ENCODE measurements around the gene NUPR1. TPM values are rescaled to one million over a fixed set of nuclear protein-coding genes. Genes with fewer than 3 reads are reported as not detected.

The NUPR1 gene
- total and polyA plus RNA-seq, 2 experiments from 2014 or later, result 22.3 to 321 TPM

- TF ChIP-seq EZH2phosphoT487 (IDR thresholded peaks at IDR 0.05; ENCODE audit: insufficient read depth, low read depth) (no peak), EZH2 (IDR thresholded peaks at IDR 0.05; ENCODE audit: insufficient read depth, poor library complexity, severe bottlenecking) (no peak)
- in situ Hi-C loops (cut with MboI), result loop anchor here (25.0 kb wide), 1 partner anchor 399 kb away; the partner anchor contains the start of genes CD19 and RABEP2
- no peaks in the 10 kb centered on the region for H3K27me3 ChIP-seq (replicated peaks; ENCODE audit: insufficient read depth)
- peak overlapping the region; percentile 96 for H2AFZ ChIP-seq
- H3K4me3 ChIP-seq, result peak overlapping the region; percentile 81
- H3K9me3 ChIP-seq (ENCODE audit: low read depth), result no peaks in the 10 kb centered on the region
- peaks cover 29% of the 10 kb centered on the region for H3K79me2 ChIP-seq (ENCODE audit: insufficient read depth)
- no peaks in the 10 kb centered on the region; the same call in 1 of the 2 replicates for H4K20me1 ChIP-seq (ENCODE audit: insufficient read depth)
- WGBS, 2 experiments (ENCODE audit: low coverage in 1 of 2, low lambda C conversion rate in 2 of 2, missing lambda C conversion rate in 2 of 2), result 87 to 99% methylated on average over 12 to 13 of the region's 13 CpGs
- H3K9ac ChIP-seq, result peak overlapping the region; percentile 93
- H3F3A ChIP-seq (ENCODE audit: insufficient read depth), result peaks cover 15% of the 10 kb centered on the region; the same call in 1 of the 2 replicates
- peaks cover 40% of the 10 kb centered on the region for H3K4me1 ChIP-seq (ENCODE audit: insufficient read depth)
- H3K9me2 ChIP-seq (ENCODE audit: insufficient read depth), result no peaks in the 10 kb centered on the region
- H3K36me3 ChIP-seq (ENCODE audit: low read depth), result peaks cover 30% of the 10 kb centered on the region; the same call in 1 of the 2 replicates
- no peak for DNase-seq
- H3K4me2 ChIP-seq (ENCODE audit: unreplicated experiment), result peak overlapping the region; percentile 94
- H3K27ac ChIP-seq, result peak overlapping the region; percentile 86
Observed at GRCh38 chr16:28537964-28538732, 626 bp downstream of the NUPR1 start.

- no peak for DNase-seq
- Histone ChIP-seq H3K9me2 (ENCODE audit: insufficient read depth) (no peaks in the 10 kb centered on the region), H2AFZ (no peak overlapping the region), H3K4me3 (peak overlapping the region; percentile 81), H3K79me2 (ENCODE audit: insufficient read depth) (peaks cover 29% of the 10 kb centered on the region), H3K27ac (no peak overlapping the region), H3F3A (ENCODE audit: insufficient read depth) (peaks cover 15% of the 10 kb centered on the region; the same call in 1 of the 2 replicates), H3K4me1 (ENCODE audit: insufficient read depth) (peaks cover 40% of the 10 kb centered on the region), H3K9me3 (ENCODE audit: low read depth) (no peaks in the 10 kb centered on the region), H4K20me1 (ENCODE audit: insufficient read depth) (no peaks in the 10 kb centered on the region; the same call in 1 of the 2 replicates), H3K36me3 (ENCODE audit: low read depth) (peaks cover 30% of the 10 kb centered on the region; the same call in 1 of the 2 replicates), H3K4me2 (ENCODE audit: unreplicated experiment) (peak overlapping the region; percentile 94), H3K27me3 (replicated peaks; ENCODE audit: insufficient read depth) (no peaks in the 10 kb centered on the region), H3K9ac (peak overlapping the region; percentile 0; the same call in 1 of the 2 replicates)
- in situ Hi-C loops (cut with MboI), result loop anchor here (25.0 kb wide), 1 partner anchor 400 kb away; the partner anchor contains the start of genes CD19 and RABEP2
- 98 to 99% methylated on average over 6 of the region's 6 CpGs for WGBS, 2 experiments (ENCODE audit: low coverage in 1 of 2, low lambda C conversion rate in 2 of 2, missing lambda C conversion rate in 2 of 2)
- TF ChIP-seq EZH2phosphoT487 (IDR thresholded peaks at IDR 0.05; ENCODE audit: insufficient read depth, low read depth) (no peak), EZH2 (IDR thresholded peaks at IDR 0.05; ENCODE audit: insufficient read depth, poor library complexity, severe bottlenecking) (no peak)
Observed at GRCh38 chr16:28537076-28537475, 1.7 kb downstream of the NUPR1 start.

GRCh38 chr16:28534542-28535373, 4.0 kb downstream of the NUPR1 start:
- Histone ChIP-seq H3K4me3 (no peak overlapping the region), H3K9me3 (ENCODE audit: low read depth) (no peaks in the 10 kb centered on the region), H2AFZ (no peak overlapping the region), H3K9me2 (ENCODE audit: insufficient read depth) (no peaks in the 10 kb centered on the region), H3K4me2 (ENCODE audit: unreplicated experiment) (no peak overlapping the region), H3K27me3 (replicated peaks; ENCODE audit: insufficient read depth) (no peaks in the 10 kb centered on the region), H3F3A (ENCODE audit: insufficient read depth) (peaks cover 15% of the 10 kb centered on the region; the same call in 1 of the 2 replicates), H3K9ac (no peak overlapping the region), H3K79me2 (ENCODE audit: insufficient read depth) (peaks cover 29% of the 10 kb centered on the region), H4K20me1 (ENCODE audit: insufficient read depth) (no peaks in the 10 kb centered on the region; the same call in 1 of the 2 replicates), H3K4me1 (ENCODE audit: insufficient read depth) (peaks cover 40% of the 10 kb centered on the region), H3K36me3 (ENCODE audit: low read depth) (peaks cover 30% of the 10 kb centered on the region; the same call in 1 of the 2 replicates), H3K27ac (no peak overlapping the region)
- peak; percentile 75 for DNase-seq
- WGBS, 2 experiments (ENCODE audit: low coverage in 1 of 2, low lambda C conversion rate in 2 of 2, missing lambda C conversion rate in 2 of 2), result 23 to 39% methylated on average over 5 of the region's 5 CpGs
- in situ Hi-C loops (cut with MboI), result loop anchor here (25.0 kb wide), 1 partner anchor 403 kb away; the partner anchor contains the start of genes CD19 and RABEP2
- no peak for TF ChIP-seq EZH2phosphoT487 (IDR thresholded peaks at IDR 0.05; ENCODE audit: insufficient read depth, low read depth)
